Transverse colon (tissue), 4 donors: ENCODE data around the gene PDE6D. TPM values are rescaled to one million over a fixed set of nuclear protein-coding genes. Genes with fewer than 3 reads are reported as not detected.

Experiments used
- DNase-seq: peaks from one replicate; pipeline ENCODE4 v3.0.0-alpha.2; 2019
- H3K27ac ChIP-seq, 4 donors: fragments of 200-600 bp; sonication (generic); 2 replicates each; pipeline ENCODE4 v1.5.1; 2016 to 2018; ENCODE audit warnings: inconsistent platforms in 4 of 4
- H3K27me3 ChIP-seq: fragments of 200-600 bp; sonication (generic); 2 replicates; pipeline ENCODE4 v1.5.1; 2017; ENCODE audit warnings: inconsistent platforms
- H3K36me3 ChIP-seq, 4 donors: fragments of 200-600 bp; sonication (generic); 2 replicates each; pipeline ENCODE4 v1.5.1; 2017 to 2019; ENCODE audit warnings: inconsistent platforms in 4 of 4
- H3K4me1 ChIP-seq, 4 donors: fragments of 200-600 bp; sonication (generic); 2 replicates each; pipeline ENCODE4 v1.5.1; 2017 to 2020; ENCODE audit warnings: inconsistent platforms in 4 of 4
- H3K4me3 ChIP-seq, 4 donors: fragments of 200-600 bp; sonication (generic); 1 replicate in 1 of 4; 2 replicates in 3 of 4; pipeline versions ENCODE4 v1.5.1 to v1.6.1; 2017 to 2019; ENCODE audit warnings: inconsistent platforms in 4 of 4
- H3K9me3 ChIP-seq, 2 donors: fragments of 200-600 bp; sonication (generic); 2 replicates each; pipeline ENCODE4 v1.5.1; 2017 to 2019; ENCODE audit warnings: inconsistent platforms in 2 of 2
- EP300 ChIP-seq: sonication (generic); formaldehyde crosslinking; IDR thresholded peaks from one replicate; pipeline ENCODE4 v1.6.1; 2017; ENCODE audit warnings: antibody characterized with exemption, low read depth
- POLR2A ChIP-seq: fragments of 450-650 bp; IDR thresholded peaks from one replicate; pipeline ENCODE4 v1.6.1; 2016; ENCODE audit warnings: antibody characterized with exemption, mild to moderate bottlenecking, moderate library complexity
- POLR2AphosphoS5 ChIP-seq, 3 donors: sonication (generic); formaldehyde crosslinking; IDR thresholded peaks; one replicate each; pipeline ENCODE4 v1.6.1; 2016; ENCODE audit warnings: antibody characterized with exemption in 3 of 3
- WGBS, 2 donors: methylation state at CpG; one replicate each; pipeline ENCODE4 v1.1.5; 2018; ENCODE audit warnings: low coverage in 1 of 2; 5-methylcytosine and 5-hydroxymethylcytosine counted together
- in situ Hi-C, 4 donors: fragments of 200-750 bp; cut with MboI; loops; one replicate each; pipeline versions ENCODE4 v1.15.0 to v1.15.1; 2017; ENCODE audit warnings: low sequenced_read_pairs in 3 of 4, low pct_ligation_motif_present in 1 of 4, low pct_unique_long_range_greater_than_20kb in 1 of 4
- intact Hi-C: fragments of 100-400 bp; cut with DNase I; formaldehyde crosslinking; loops from one replicate; pipeline ENCODE4 v1.15.1; 2023; ENCODE audit warnings: low total_unique reads
- total RNA-seq, 4 donors: library from RNA; depleted of rRNA; stranded (reverse); fragments of >200 nt; gene quantifications; one replicate each; pipeline ENCODE4 v1.1.0, GENCODE V29; 2016
- TF ChIP-seq, protein P1 (sequence below), 5 experiments: fragments of 200-600 bp in 3 of 5; fragments of 450-650 bp in 2 of 5; sonication (generic) in 3 of 5; IDR thresholded peaks; 1 replicate in 2 of 5; 2 replicates in 3 of 5; pipeline ENCODE4 v1.5.1; 2016 to 2017; ENCODE audit warnings: antibody characterized with exemption in 5 of 5, inconsistent platforms in 3 of 5, mild to moderate bottlenecking in 2 of 5, moderate library complexity in 1 of 5

Gene PDE6D
- total RNA-seq, 4 donors from 2014 or later: 4.8 to 34.1 (median 20.7) TPM

DNA sequence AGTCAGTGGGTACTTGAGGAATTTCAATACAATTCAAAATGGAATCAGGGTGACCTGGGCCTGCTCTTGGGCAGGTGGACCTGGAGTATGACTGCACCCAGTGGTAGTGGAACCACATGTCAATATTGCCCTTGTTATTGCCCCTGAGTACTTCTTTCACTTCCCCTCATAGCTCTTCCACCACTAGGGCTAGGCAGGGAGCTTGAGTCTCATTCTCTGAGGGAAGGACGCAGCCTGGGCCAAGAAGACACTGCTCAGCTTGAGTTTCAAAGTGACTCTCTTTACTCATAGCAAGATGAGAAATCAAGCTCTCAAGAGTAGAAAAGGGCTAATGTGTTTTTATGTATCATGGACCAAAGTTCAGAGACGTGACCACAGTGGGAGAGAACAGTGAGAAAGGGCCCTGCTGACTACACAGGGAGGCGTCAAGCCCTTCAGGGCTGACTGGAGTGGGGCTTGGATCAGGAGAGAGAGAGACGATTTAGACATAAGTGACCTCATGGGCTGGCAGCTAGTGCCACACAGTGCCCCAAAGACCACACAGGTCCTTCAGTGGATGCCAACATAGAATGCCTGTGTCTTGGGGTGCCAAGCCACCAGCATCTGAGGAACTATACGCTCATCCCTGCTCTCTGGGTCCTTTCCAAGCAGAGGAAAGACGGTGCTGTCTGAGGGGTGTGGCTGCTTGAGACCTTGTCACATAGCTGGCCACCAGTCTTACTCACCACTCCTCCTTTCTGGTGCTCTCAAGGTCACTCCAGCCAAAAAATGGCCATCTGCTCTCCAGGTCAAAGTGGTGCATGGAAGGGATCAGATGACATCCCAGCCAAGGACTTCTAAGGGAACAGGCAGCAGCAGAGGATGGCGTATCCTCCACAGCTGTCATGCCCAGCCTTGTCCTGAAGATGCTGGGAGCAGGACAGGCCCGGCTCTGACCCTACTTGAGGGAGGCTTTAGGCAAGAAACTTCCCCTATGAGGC is 59.8 kb downstream of the PDE6D start:
- Histone ChIP-seq H3K4me1 (no peaks in the 10 kb centered on the region), H3K4me3 (no peak overlapping the region), H3K27me3 (no peaks in the 10 kb centered on the region), H3K9me3 (no peaks in the 10 kb centered on the region), H3K27ac (no peak overlapping the region), H3K36me3 (no peaks in the 10 kb centered on the region)
- in situ Hi-C loops (loop anchor here in 1 of 4 donors (25.0 kb wide), 1 partner anchor 209 kb away; no protein-coding TSS in a partner anchor), intact Hi-C loops (no loop called here)
- WGBS, 2 donors: 80 to 81% methylated on average over 1 to 8 of the region's 8 CpGs
- DNase-seq: no peak
- no peak for TF ChIP-seq EP300
- no peak for TF ChIP-seq POLR2AphosphoS5 (IDR thresholded peaks at IDR 0.05)
- no peak for TF ChIP-seq POLR2A
- TF ChIP-seq, protein P1, sequence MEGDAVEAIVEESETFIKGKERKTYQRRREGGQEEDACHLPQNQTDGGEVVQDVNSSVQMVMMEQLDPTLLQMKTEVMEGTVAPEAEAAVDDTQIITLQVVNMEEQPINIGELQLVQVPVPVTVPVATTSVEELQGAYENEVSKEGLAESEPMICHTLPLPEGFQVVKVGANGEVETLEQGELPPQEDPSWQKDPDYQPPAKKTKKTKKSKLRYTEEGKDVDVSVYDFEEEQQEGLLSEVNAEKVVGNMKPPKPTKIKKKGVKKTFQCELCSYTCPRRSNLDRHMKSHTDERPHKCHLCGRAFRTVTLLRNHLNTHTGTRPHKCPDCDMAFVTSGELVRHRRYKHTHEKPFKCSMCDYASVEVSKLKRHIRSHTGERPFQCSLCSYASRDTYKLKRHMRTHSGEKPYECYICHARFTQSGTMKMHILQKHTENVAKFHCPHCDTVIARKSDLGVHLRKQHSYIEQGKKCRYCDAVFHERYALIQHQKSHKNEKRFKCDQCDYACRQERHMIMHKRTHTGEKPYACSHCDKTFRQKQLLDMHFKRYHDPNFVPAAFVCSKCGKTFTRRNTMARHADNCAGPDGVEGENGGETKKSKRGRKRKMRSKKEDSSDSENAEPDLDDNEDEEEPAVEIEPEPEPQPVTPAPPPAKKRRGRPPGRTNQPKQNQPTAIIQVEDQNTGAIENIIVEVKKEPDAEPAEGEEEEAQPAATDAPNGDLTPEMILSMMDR (IDR thresholded peaks at IDR 0.05): no peak

DNA sequence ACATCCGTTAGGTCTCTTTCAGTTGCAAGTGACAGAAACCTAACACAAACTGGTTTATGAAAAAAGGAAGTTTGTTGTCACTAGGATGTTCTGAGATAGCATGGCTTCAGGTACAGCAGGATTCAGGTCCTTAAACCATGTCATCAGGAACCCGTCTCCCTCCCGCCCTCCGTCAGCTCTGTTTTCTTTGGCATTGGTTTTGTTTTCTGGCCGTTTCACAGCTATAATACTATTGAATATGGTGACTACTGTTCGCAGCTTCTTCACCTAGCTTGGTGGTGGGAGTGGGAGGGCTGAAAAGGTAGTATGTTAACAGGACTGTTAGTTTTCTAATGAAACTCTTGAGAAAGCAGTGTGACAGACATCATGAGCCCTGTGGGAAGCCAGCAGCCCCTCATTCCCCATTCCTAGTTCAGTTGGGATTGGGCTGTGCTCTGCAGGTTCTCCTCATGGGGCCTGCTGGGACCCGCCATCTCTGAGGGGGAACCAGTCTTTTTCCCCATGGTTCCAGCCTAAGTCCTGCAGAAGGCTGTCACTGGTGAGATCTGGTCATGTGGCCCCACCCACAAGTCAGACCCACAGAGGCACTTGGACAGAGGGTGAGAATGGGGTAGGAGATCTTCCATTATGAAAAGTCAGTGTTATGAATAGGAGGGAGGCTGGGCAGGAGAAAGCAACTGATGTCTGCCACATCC is 60.6 kb downstream of the PDE6D start:
- DNase-seq: no peak
- TF ChIP-seq EP300 (no peak), POLR2AphosphoS5 (IDR thresholded peaks at IDR 0.05) (no peak), POLR2A (no peak)
- TF ChIP-seq, protein P1 (IDR thresholded peaks at IDR 0.05): no peak
- Histone ChIP-seq H3K4me1 (no peaks in the 10 kb centered on the region), H3K27ac (no peak overlapping the region), H3K4me3 (no peak overlapping the region), H3K27me3 (no peaks in the 10 kb centered on the region), H3K36me3 (no peaks in the 10 kb centered on the region), H3K9me3 (no peaks in the 10 kb centered on the region)
- in situ Hi-C loops (loop anchor here in 1 of 4 donors (25.0 kb wide), 1 partner anchor 208 kb away; no protein-coding TSS in a partner anchor), intact Hi-C loops (no loop called here)
- WGBS, 2 donors: 78 to 81% methylated on average over 4 to 7 of the region's 7 CpGs

DNA sequence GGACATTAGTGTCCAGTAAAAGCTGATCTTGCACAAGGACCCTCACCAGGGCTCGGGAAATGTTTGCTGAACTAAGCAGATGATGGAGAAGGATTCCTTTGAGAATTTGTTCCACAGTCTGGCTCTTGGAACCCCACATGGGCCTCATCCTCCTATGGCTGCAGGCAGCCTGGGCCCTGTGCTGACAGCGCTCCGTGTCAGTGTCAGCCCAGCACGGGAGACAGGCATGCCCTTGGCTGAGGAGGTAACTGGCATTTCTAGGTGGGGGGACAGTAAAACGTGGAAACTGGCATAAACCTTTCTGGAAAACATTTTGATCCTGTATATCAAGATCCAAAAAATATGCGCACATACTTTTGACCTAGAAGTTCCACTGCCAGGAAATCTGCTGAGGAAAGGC is 62.3 kb downstream of the PDE6D start:
- 86 to 93% methylated on average over 1 to 6 of the region's 6 CpGs for WGBS, 2 donors
- Histone ChIP-seq H3K4me1 (peaks cover 0 to 13% (median 5%) of the 10 kb centered on the region in 4 donors), H3K4me3 (no peak overlapping the region), H3K9me3 (no peaks in the 10 kb centered on the region), H3K36me3 (no peaks in the 10 kb centered on the region), H3K27me3 (no peaks in the 10 kb centered on the region), H3K27ac (no peak overlapping the region)
- no peak for DNase-seq
- intact Hi-C loops (loop anchor here (10.0 kb wide), 1 partner anchor 204 kb away; no protein-coding TSS in a partner anchor), in situ Hi-C loops (loop anchor here in 2 of 4 donors (5.0 to 25.0 kb wide), 3 partner anchors 41 to 206 kb away; no protein-coding TSS in a partner anchor)
- TF ChIP-seq, protein P1 (IDR thresholded peaks at IDR 0.05): no peak
- no peak for TF ChIP-seq POLR2A
- TF ChIP-seq EP300: no peak
- TF ChIP-seq POLR2AphosphoS5 (IDR thresholded peaks at IDR 0.05): no peak
